M059J (cell line): ENCODE measurements around the gene PTGER4. TPM values are rescaled to one million over a fixed set of nuclear protein-coding genes. Genes with fewer than 3 reads are reported as not detected.
A peak's percentile ranks its signal among the peaks of the same experiment; 100 is the strongest.

ENCODE experiments used
- DNase-seq: peaks from one replicate; pipeline ENCODE4 v3.0.0-alpha.2; 2012; ENCODE audit warnings: low read depth
- total RNA-seq: library from RNA; depleted of rRNA; stranded (reverse); fragments of >200 nt; shearing (Covaris generic); gene quantifications from 2 replicates; pipeline ENCODE4 v1.2.3, GENCODE V29; 2014

The PTGER4 gene
- total RNA-seq, 1 experiment from 2014 or later, result 9.0 TPM

GRCh38 chr5:40669606-40670390 lies 9.9 kb upstream of the PTGER4 start:
- no peak for DNase-seq

DNA sequence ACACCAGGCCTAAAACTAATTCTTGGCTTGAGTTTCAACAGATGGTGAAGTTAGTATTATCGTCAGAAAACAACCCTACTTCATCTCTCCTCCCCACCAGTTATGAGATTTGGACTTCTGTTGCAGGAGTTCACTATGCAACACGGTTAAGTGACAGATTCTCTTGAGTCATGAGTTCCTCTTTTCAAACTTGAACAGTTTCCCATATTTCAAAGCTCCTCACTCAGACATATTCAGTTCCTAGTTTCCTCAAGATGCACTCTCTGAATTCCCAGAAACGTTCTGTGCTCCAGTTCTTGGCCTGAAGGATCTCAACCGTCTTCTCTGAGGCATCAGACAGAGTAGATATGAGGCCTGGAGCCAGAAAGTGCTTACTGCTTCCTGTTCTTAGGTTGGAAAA lies 7.3 kb upstream of the PTGER4 start:
- no peak for DNase-seq

DNA sequence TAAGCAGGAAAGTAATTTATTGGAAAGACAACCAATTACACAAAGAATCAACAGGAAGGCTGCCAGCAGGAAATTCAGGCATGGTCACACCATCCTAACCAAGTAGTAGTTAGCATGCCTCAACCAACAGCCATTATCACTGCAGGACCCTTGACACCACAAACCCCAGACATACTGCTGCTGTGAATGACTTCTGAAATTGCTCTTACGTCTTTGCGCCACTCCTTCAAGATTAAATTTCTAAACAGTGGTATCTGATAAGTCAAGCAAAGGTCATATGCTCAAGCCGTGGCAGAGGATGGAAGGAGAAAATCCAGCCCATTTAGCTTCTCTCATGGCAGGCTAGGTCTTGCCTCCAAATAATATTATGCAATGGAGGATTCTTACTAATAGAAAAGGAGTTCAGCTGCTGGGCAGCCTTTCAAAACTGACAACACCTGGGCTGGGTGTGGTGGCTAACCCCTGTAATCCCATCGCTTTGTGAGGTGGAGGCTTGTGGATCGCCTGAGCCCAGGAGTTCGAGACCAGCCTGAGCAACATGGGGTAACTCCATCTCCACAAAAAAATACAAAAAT lies 5.0 kb upstream of the PTGER4 start:
- no peak for DNase-seq

DNA sequence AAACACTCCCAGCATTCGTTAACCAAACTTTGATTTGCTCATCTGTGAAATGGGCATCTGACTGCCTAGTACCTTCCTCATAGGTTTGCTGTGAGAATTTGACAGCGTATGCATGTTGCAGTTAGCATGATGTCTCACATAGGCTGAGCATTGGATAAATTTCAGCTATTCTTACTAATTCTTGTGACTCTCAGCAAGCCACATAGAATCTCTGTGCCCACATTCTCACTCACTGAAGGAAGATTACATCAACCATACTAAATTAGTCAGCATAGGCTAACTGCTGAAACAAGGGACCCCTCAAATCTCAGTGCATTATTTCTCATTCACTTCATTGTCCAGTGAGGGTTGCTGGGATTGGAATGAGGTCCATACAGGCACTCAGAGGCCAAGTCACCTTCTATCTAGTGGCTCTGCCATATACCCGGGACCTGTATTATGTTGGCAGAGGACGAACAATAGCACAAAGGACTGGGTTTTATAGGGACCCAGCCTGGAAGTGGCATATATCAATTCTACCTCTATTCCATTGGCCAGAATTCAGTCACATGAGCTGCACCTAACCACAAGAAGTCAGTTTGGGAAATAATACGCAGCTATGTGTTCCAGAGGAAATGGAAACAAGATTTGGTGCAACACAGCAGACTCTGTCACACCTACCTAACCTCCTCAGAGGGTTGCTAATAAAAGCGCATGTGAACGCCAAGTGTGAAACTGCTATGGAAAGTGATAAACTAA lies 4.2 kb upstream of the PTGER4 start:
- no peak for DNase-seq

DNA sequence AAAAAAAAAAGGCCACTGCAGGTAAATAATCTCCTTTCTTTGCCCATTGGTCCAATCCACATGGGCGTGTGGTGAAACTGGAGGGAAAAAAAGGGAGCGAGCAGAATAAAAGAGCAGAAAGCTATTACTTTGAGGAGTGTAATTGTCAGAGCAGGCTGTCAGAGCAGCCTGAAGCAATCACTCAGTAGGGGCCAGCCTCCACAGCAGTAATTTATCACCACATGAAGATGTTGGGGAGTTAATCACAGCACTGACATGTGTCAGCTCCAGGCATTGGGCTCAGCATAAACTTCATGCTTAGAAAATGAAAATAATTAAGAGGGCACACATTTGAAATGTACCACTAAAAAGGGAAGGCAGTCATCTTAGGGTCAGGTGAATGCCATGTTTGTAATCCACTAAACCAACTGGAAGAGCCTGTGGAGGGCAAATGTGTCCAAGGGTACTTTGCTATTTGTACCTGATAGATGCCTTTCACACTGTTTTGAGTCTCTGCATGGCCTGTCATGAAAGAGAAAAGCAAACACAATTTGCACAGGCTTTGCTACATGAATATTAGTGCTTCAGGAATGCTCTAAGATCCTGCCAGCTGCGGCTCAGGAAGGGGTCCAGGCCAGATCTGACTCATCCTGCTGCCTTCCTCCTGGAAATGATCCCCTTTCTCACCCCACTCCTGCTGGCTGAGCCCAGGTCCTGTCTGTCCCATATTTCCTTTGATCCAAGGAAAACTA lies 2.9 kb upstream of the PTGER4 start:
- peak; percentile 89 for DNase-seq

- DNase-seq, result no peak
Observed at GRCh38 chr5:40677456-40677855, 2.3 kb upstream of the PTGER4 start.

DNA sequence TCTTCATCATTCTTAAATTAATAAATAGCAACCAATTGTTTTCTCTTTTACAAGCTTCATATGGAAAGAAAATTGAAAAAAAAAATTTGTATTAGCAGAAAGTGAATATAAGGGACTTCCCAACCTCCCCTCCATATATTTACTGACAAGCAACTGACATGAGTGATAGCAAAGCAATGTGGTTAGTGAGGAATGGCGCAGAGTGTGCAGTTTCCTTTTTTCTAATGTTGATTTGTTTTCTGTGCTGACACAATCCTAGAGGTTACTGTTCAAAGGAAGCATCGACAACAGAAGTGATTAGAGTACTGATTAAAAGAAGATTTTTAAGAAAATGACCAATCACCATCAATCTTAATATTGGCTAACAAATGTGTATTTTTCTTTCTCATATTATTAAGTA lies 1.7 kb upstream of the PTGER4 start:
- DNase-seq, result peak; percentile 52

- no peak for DNase-seq
Observed at GRCh38 chr5:40678460-40679147, 1.1 kb upstream of the PTGER4 start.

- peak; percentile 97 for DNase-seq
Observed at GRCh38 chr5:40679148-40679912, 385 bp upstream of the PTGER4 start.

DNA sequence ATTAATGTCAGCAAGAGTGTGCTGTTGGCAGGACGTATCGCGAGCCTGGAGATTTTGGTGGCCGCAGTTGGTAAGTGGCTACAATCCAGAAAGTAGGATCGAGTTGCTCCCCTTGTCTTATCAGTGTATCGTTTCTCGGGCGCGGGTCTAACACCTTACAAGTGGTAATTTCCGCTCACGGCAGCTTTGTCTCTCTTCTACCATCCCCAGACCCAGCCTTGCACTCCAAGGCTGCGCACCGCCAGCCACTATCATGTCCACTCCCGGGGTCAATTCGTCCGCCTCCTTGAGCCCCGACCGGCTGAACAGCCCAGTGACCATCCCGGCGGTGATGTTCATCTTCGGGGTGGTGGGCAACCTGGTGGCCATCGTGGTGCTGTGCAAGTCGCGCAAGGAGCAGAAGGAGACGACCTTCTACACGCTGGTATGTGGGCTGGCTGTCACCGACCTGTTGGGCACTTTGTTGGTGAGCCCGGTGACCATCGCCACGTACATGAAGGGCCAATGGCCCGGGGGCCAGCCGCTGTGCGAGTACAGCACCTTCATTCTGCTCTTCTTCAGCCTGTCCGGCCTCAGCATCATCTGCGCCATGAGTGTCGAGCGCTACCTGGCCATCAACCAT lies 1.1 kb downstream of the PTGER4 start:
- no peak for DNase-seq

DNA sequence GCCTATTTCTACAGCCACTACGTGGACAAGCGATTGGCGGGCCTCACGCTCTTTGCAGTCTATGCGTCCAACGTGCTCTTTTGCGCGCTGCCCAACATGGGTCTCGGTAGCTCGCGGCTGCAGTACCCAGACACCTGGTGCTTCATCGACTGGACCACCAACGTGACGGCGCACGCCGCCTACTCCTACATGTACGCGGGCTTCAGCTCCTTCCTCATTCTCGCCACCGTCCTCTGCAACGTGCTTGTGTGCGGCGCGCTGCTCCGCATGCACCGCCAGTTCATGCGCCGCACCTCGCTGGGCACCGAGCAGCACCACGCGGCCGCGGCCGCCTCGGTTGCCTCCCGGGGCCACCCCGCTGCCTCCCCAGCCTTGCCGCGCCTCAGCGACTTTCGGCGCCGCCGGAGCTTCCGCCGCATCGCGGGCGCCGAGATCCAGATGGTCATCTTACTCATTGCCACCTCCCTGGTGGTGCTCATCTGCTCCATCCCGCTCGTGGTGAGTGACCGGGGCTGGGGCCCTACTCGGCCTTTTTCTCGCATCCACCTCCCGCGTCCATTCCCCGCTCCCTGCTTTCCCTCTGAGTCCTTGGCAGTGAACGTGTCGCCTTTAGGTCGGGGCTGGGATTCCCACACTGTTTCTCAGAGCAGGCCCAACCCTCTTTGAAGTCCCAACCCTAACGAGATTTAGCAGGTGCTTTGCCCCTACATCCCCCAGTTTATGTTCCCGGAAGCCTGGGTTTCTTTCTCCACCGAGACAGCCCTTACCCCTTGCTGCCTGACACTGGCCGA lies 1.8 kb downstream of the PTGER4 start:
- no peak for DNase-seq

DNA sequence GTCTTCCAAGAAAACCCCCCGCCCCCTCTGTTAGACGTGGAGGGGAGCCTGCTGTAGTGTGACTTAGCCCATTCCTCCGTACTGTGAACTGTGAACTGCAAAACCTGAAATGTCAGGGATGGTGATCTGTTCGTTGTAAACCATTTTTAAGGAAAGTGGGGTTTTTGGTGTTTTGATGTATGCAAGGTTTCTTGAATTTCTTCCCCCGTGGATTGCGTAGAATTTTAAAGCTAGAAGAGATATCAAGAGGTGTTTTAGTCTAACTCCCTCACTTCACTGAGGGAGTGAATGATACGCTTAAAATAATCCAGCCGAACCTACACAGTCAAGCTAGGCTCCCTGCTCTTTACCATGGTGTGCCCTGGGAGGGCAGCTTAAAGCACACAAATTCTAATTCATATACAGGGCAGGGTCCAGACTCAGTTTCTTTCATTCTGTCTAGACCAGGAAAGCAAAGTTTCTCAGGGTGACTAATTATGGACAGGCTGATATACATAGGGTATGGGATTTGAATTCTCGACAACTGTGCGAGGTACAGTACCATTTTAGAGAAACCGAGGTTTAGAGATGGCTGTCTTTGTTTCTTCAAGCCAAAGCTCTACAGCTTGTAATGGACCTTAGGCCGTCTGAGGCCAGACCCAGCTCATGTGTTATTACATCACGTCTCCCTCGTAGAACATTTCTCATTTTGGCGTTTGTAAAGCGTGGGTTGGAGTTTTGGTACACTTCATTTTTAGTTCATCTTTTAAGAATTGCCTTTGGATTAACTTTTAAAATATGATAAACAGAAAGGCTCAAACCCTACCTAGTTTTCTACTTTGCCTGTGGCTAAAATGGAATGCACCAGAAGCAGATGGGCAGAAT lies 2.7 kb downstream of the PTGER4 start:
- DNase-seq, result no peak

GRCh38 chr5:40683305-40683704 lies 3.6 kb downstream of the PTGER4 start:
- DNase-seq, result no peak

- DNase-seq, result no peak
Observed at GRCh38 chr5:40685193-40685592, 5.5 kb downstream of the PTGER4 start.

- no peak for DNase-seq
Observed at GRCh38 chr5:40685976-40686486, 6.3 kb downstream of the PTGER4 start.

DNA sequence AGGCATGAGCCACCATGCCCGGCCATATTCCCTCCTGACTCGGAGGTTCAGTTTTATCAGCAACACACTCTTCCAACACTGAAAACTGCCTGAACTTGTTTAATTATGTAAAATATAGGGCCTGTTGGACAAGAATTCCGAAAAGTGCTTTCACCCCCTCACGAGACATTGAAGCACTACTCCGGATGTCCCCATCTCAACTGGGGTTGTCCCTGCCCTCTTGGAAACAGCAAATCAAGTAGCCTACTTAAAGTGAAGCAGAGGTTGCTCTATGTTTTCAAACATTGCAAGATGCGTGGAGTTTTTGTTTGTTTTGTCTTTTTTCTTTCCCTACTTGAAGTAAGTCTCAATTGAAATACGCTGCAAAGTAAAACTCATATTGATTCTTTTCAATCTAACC lies 7.6 kb downstream of the PTGER4 start:
- no peak for DNase-seq

DNA sequence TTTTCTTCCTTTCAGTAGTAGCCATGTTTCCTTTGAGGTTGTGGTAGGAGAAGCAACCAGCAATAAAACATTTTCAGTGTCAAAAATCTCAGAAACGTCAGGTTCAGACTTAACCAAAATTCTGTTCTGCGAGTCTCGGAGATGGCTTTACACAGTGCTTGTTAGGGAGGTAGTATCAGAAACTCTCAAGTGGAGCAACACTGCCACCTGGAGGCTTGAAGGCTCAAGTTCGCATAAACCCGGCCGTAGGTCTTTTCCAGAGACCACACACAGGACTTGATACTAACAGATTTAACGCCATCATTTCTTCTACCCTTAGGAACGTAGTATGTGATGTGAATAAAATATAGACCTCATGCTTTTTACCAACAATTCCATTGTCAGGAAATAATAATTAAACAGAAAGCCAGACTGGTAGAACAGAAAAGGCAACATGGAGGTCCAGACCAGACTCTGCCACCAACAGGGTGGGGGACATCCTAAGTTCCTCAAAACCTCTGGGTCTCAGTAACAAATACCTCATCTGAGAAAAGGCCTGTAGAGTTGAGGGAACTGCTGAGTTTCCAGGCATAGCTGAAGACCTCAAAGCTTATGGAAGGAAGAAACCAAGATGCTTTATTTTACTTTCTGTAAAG lies 8.5 kb downstream of the PTGER4 start:
- DNase-seq, result peak; percentile 86

GRCh38 chr5:40688996-40689395 lies 9.3 kb downstream of the PTGER4 start:
- DNase-seq, result no peak
